Adrenal gland (tissue), 5 donors: Measurements from ENCODE around the gene RASGRP4.

Source experiments
- POLR2A ChIP-seq, 2 donors: fragments of 450-650 bp; IDR thresholded peaks; one replicate each; pipeline ENCODE4 v1.6.1; 2017; ENCODE audit warnings: antibody characterized with exemption in 2 of 2, mild to moderate bottlenecking in 2 of 2, moderate library complexity in 1 of 2
- TF ChIP-seq, protein P1 (sequence below), 6 experiments: fragments of 450-650 bp in 4 of 6; fragments of 200-600 bp in 2 of 6; sonication (generic) in 1 of 6; IDR thresholded peaks; 1 replicate in 5 of 6; 2 replicates in 1 of 6; pipeline versions ENCODE4 v1.5.1 to v1.8.0; 2016 to 2021; ENCODE audit warnings: antibody characterized with exemption in 6 of 6, mild to moderate bottlenecking in 2 of 6, moderate library complexity in 1 of 6
- donor health status: DM: no; HTN: no; CAD: no.

GRCh38 chr19:38444026-38444425 lies 18.0 kb upstream of the RASGRP4 start:
- TF ChIP-seq, protein P1, sequence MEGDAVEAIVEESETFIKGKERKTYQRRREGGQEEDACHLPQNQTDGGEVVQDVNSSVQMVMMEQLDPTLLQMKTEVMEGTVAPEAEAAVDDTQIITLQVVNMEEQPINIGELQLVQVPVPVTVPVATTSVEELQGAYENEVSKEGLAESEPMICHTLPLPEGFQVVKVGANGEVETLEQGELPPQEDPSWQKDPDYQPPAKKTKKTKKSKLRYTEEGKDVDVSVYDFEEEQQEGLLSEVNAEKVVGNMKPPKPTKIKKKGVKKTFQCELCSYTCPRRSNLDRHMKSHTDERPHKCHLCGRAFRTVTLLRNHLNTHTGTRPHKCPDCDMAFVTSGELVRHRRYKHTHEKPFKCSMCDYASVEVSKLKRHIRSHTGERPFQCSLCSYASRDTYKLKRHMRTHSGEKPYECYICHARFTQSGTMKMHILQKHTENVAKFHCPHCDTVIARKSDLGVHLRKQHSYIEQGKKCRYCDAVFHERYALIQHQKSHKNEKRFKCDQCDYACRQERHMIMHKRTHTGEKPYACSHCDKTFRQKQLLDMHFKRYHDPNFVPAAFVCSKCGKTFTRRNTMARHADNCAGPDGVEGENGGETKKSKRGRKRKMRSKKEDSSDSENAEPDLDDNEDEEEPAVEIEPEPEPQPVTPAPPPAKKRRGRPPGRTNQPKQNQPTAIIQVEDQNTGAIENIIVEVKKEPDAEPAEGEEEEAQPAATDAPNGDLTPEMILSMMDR (IDR thresholded peaks at IDR 0.05), result no peak
- TF ChIP-seq POLR2A (IDR thresholded peaks at IDR 0.05), result no peak
